ENCODE results near the gene C17orf67.

DNA sequence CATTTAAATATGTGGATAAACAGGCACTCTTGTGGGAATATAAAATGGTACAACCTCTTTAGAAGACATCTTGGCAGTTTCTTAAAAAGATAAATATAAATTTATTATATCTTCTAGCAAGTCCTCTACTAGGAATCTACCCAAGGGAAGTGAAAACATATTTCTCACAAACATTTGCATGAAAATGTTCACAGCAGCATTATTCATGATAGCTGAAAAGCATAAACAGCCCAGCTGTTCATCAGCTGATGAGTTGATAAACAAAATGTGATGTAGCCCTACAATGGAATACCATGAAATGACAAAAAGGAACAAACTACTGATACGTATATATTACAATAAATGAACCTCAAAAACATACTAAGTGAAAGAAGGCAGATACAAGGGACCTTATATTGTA, 12.2 kb upstream of the C17orf67 start:
- TF ChIP-seq, protein P1, sequence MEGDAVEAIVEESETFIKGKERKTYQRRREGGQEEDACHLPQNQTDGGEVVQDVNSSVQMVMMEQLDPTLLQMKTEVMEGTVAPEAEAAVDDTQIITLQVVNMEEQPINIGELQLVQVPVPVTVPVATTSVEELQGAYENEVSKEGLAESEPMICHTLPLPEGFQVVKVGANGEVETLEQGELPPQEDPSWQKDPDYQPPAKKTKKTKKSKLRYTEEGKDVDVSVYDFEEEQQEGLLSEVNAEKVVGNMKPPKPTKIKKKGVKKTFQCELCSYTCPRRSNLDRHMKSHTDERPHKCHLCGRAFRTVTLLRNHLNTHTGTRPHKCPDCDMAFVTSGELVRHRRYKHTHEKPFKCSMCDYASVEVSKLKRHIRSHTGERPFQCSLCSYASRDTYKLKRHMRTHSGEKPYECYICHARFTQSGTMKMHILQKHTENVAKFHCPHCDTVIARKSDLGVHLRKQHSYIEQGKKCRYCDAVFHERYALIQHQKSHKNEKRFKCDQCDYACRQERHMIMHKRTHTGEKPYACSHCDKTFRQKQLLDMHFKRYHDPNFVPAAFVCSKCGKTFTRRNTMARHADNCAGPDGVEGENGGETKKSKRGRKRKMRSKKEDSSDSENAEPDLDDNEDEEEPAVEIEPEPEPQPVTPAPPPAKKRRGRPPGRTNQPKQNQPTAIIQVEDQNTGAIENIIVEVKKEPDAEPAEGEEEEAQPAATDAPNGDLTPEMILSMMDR (IDR thresholded peaks at IDR 0.05): no peak
- TF ChIP-seq EZH2 (IDR thresholded peaks at IDR 0.05) (no peak), EZH2phosphoT487 (IDR thresholded peaks at IDR 0.05) (no peak)

Measured in neural progenitor cell (in vitro differentiated cells).